ENCODE results near the gene AK4.

AK4 gene

GRCh38 chr1:65177457-65177856 is 29.5 kb downstream of the AK4 start:
- no peak for DNase-seq

GRCh38 chr1:65178235-65178634 is 30.2 kb downstream of the AK4 start:
- DNase-seq: no peak

GRCh38 chr1:65179148-65179547 is 31.1 kb downstream of the AK4 start:
- no peak for DNase-seq

GRCh38 chr1:65180977-65181376 is 33.0 kb downstream of the AK4 start:
- DNase-seq: no peak

- DNase-seq: no peak
These were observed 34.8 kb downstream of the AK4 start for GRCh38 chr1:65182658-65183268.

- no peak for DNase-seq
These were observed 41.6 kb downstream of the AK4 start for GRCh38 chr1:65189576-65190115.

- DNase-seq: no peak
These were observed 42.2 kb downstream of the AK4 start for GRCh38 chr1:65190229-65190628.

- DNase-seq: no peak
These were observed 45.2 kb downstream of the AK4 start for GRCh38 chr1:65193129-65193695.

GRCh38 chr1:65195495-65196417 is 47.8 kb downstream of the AK4 start:
- DNase-seq: no peak

- DNase-seq: no peak
These were observed 48.9 kb downstream of the AK4 start for GRCh38 chr1:65196926-65197325.

- no peak for DNase-seq
These were observed 49.6 kb downstream of the AK4 start for GRCh38 chr1:65197636-65198035.

GRCh38 chr1:65198096-65198495 is 50.1 kb downstream of the AK4 start:
- no peak for DNase-seq

- no peak for DNase-seq
These were observed 52.4 kb downstream of the AK4 start for GRCh38 chr1:65200411-65200810.

- no peak for DNase-seq
These were observed 58.8 kb downstream of the AK4 start for GRCh38 chr1:65206836-65207235.

- DNase-seq: no peak
These were observed 59.3 kb downstream of the AK4 start for GRCh38 chr1:65207317-65207716.

GRCh38 chr1:65208563-65208973 is 60.6 kb downstream of the AK4 start:
- DNase-seq: no peak

- no peak for DNase-seq
These were observed 61.2 kb downstream of the AK4 start for GRCh38 chr1:65209005-65209885.

- no peak for DNase-seq
These were observed 62.3 kb downstream of the AK4 start for GRCh38 chr1:65210325-65210724.

GRCh38 chr1:65211331-65211730 is 63.3 kb downstream of the AK4 start:
- DNase-seq: no peak

- no peak for DNase-seq
These were observed 65.4 kb downstream of the AK4 start for GRCh38 chr1:65213271-65214023.

- DNase-seq: no peak
These were observed 66.5 kb downstream of the AK4 start for GRCh38 chr1:65214340-65215027.
